ENCODE results near the gene HOXA10.

The HOXA10 gene

DNA sequence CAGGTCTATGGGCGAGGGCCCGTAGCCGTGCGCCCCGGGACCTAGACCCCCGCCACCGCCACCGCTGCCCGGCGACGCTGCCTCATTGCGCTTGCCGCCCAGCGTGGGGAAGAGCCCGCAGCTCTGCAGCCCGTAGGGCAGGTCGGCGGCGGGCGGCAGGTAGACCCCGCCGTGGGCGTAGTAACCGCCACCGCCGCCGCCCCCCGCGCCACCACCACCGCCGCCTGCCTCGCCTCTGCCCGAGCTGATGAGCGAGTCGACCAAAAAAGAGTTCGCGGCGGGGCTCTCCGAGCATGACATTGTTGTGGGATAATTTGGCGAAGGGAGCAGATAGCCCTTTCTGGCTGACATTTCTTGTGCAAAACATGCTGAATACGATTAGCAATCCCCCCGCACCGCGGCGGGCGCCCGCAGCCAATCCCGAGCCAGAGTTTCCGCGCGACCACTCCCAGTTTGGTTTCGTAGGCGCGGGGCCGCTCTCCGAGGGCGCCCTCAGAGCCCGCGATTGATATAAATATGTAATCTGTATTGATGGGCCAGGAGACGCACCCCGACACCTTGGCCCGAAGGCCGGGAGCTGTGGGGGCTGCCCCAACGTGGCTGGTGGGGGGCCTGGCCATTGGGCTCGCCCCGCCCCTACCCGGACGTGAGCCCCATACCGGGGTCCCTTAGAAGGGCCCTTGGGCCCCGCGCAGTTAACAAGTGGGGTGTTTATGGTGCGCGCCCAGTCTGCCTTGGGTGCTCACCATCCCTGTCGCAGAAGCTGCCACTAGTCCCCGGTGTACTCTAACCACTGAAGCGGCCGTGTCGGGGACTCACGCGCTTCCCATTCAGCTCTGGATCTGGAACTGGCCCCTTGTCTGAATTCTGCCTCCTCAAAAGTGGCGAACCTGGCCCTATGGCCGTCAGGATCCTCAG, at the start of gene HOXA10:
HOXA10 (minus strand) TSS at position 365 of the 918 bp plus-strand sequence; CDS start at position 351, 14 bp downstream.
- no peak for DNase-seq (ENCODE audit: low read depth in 2 of 2)

DNA sequence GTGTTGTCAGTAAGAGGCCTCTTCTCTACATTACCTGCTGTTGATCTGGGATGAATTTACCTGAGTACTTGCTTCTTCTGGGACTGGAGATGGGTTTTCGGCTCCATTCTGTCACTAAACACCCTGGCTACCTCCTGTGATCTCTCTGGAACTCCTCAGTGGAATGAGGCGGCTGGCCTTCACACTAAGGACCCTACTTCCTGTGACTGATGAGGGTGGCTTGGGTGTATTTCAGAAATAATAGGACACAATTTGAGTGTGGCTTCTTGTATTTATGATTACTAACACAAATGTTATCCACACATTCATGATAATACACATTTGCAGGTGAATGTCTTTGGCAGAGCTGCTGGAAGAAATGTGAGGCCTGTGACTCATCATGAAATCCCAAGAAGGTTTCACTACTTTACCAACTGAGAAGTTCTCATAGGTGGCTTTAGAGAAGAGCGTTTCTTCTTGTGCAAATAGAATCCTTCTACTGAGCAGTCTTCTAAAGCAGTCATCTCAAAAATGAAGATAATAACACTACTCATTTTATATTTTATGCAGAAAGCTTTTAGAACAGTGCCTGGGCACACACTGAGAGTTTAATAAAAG, 47.2 kb upstream of the HOXA10 start:
- no peak for DNase-seq (ENCODE audit: low read depth in 2 of 2)

DNA sequence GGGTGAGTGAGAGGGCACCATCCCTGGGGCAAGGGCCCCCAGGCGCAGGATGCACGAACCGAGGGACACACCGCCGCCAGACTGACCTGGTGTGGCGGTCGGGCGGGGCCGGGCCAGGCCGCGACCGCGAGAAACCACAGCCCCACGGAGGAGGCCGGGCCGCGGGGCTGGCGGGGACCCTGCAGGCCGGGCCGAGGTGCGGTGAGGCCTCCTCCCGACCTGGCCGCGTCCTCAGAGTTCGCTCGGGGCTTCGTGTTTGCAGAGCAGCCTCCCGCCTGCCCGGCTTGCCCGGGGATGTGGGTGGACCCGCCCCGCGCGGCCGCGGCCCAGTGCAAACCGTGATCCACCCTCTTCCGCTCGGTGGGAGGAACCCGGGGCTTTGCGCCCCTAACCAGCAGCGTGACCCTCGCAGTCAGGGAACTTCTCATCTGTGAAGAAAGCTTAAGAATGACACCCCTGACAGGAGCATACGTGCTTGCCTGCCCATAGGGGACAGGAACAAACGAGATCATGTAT, 46.4 kb upstream of the HOXA10 start:
- DNase-seq (ENCODE audit: low read depth in 2 of 2), result no peak

DNA sequence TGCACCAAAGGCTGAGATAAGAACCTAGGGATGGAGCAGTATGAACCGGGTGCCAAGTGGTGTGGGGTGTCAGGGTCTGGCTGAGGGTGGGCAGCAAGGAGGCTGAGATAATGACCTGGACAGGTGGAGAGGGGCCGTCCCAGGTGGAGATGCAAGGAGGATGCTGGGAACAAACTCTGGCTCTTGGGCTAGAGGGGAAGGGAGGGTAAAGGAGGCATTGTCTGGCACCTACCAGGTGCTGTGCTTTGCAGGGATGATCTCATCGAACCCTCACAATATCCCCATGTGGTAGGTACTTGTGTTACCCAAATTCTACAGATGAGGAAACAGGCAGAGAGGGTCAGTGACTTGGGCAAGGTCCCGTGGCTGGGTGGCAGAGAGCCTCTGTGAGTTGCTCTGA, 45.7 kb upstream of the HOXA10 start:
- DNase-seq (ENCODE audit: low read depth in 2 of 2), result no peak

DNA sequence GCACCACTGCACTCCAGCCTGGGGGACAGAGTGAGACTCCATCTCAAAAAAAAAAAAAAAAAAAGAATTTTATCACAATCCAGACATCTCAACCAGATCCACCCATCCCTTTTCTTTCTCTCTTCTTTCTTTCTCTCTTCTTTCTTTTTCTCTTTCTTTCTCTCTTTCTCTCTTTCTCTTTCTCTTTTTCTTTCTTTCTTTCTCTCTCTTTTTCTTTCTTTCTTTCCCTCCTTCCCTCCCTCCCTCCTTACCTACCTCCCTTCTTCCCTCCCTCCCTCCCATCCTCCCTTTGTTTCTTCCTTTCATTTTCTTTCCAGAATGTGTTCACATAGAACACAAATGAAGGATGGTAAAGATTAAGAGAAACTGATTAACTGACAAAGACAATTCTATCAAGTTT, 43.8 kb upstream of the HOXA10 start:
- DNase-seq (ENCODE audit: low read depth in 2 of 2), result no peak

DNA sequence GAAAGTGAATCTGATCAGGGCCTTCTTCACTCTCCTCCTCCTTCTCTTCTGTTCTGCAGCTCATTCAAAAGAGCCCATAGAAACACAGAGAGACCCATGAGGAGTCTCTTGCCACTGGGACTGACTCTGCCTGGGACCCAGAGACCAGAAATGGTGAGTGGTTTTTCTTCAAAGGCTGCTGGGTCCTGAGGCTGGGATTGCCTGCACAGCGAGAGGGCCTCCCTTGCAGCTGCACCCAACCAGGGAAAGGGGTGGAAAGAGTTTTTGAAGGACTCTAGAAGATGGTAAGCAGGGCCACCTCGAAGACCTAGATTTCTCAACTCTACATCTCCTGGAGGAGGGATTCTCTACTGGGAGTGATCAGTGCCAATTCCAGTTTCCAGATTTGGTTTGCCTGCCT, 41.2 kb upstream of the HOXA10 start:
- no peak for DNase-seq (ENCODE audit: low read depth in 2 of 2)

DNA sequence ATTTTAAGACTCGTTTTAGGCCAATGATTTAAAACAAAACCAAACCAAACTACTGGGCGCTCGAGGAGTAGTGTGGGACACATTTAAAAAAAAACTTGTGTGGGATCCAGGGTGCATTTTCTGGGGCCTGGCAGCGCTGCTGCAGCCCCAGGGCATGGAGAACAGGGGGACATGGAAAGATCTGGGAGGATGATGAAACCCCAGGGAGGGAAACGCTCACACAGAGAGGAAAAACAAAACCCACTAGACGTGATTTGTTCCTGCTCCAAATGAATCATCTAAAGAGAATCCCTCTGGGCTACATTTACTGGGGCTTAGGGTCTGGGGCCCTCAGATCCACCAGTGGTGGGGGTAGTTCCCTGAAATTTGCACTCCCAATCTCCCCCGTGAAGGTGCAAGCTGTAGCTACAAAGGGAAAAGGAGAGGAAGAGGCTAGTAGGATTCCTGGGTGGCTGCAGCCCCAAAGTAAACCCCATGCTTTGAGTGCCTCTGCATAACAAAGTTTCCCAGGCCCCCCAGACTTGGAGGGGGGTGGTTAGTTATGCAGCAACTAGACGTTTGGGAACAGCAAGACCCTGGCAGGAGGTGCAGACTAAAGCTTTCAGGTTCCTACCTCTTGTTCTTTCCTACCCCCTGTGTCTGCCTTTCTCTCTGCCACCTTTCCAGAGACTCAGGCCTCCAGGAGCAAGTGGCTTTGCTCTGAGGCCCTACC, 40.3 kb upstream of the HOXA10 start:
- no peak for DNase-seq (ENCODE audit: low read depth in 2 of 2)

DNA sequence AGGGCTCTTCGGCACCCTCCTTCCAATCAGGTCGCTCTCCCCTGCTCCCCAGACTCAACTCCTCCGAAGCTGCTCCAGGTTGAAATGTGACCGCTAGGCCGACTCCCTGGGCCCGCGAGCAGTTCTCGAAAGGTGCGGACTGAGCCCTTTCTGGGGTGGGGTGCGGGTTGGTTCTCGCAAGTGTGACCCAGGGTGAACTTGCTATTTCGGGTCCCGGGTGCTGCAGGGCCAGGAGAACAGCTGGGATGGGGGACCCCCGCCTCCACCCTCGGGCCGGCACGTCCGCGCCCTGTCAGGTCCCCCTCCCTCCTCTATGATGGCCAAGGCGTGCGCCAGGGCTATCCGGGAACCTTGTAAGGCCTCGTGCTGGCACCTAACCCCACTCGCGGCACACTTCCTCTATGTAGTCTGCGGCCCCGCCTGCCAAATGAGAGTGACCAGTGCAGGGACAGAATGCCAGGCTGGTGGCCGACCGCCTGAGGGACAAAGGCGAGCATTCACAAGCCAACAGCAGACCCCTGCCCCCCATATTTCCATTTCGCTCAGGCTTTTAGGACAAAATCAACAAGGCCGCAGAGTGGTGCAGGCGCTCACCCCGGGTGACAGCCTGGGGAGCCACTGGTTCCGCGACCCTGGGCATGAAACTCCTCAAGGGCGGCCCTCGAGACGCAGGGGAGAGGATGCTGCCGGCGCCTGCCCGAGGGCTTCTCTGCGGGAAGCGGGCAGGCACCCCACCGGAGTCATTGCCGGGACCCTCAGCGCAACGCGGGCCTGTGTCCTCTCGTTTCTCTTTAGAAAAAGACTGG, 39.5 kb upstream of the HOXA10 start:
- DNase-seq (ENCODE audit: low read depth in 2 of 2), result no peak

DNA sequence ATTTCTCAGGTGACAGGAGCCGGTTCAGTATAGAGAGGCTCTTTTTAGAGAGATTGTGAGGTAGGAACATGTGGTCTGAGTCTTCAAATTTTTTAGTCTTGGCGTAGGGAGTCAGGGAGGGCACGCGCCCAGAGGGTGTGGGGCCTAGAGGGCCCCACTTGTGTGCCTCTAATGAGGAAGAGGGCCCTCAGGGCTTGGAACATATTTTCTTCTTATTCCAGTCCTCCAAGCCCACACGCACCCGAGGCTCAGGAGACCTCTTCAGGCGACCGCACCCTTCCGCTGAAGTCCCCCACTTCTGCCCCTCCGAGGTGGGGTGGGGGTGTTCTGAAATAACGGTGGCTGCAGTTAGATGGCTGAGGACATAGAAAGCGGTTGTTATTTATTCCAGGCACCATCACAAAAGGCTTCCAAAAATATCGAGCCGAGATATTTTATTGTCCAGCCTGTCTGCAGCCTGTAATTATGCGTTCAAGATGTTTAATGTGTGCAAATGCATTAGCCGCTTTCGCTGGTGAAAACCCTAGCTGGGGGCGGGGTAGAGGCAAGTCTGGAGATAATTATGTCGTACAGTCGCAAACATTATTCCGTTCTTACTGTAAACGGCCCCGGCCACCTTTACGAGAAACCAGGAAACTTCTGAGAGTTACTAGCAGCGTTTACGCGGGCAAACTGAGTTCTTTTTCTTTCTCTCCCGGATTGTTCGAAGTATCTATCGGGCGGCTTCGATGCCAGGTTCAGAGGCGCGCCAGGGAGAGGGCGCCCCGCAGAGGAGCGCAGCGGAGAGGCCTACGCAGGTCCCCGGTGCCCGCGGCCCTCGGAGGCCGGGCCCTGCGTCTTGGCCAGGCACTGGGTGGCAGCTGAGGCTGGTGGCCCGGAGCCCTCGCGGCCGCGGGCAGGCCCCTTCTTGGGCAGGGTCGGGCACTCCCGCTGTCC, 38.6 kb upstream of the HOXA10 start:
- DNase-seq (ENCODE audit: low read depth in 2 of 2), result no peak

DNA sequence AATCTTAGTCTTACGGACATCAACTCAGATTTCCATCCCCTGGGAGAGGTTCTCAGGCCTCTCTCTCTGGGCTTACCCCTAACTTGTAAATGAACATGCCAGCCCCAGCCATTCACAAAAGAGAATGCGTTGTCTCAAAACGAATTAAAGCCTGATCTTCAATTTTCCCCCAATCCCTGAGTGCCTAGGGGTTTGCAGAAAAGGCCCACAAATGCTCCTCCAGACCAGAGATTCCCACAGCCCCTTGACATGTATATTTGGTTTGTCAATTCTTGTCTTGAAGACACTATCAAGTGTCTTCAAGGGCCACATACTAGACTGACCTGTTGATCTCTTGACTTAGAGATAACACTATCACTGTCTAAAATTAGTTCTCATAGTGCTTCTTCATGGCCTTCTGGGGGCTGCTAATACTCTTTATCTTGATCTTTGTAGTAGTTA, 37.7 kb upstream of the HOXA10 start:
- no peak for DNase-seq (ENCODE audit: low read depth in 2 of 2)

DNA sequence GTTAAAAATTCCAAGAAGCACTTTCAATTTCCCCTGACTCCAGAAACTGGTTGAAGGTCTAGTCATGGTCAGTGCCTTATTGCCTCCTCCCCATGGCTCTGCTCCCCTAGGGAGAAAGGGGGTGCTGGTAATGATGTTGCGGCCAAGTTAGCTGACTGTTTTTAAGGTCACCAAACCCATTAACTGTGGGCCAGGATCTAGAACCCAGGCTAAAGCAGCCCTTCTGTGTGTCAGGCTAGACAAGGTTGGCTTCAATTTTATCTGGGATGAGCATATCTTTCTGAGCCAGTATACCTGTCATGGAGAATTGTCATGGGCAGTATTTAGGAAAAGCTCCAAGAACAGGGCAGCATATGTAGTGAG, 36.9 kb upstream of the HOXA10 start:
- no peak for DNase-seq (ENCODE audit: low read depth in 2 of 2)

DNA sequence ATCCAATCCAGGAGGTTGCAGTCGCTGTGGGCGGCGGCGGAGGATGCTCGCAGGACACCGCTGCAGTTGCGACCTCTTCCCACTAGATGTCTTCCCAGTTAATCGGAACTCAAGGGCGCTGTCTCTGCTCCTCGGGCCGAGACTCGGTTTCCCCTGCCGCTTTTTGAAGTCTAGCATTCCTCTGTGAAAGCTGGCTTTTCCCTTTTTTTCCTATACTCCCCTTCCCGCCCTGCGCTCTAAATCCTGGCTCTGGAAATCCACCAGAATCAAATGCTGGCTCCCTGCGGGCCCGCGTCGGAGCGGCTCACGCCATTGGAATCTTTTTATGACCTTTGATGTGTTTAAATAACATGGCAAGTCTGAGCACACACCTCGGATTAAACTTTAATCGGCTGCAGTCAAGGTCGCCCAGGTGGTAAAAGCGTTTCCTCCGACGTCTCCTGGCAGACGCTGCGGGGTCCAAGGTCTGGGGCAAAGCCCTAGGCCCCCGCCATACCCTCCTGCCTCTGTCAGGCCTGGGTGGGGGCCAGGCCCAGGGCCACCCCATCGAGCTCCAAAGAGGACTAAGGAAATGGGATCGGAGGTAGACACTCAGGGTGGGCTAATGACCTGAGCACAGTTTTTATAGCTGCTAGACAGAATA, 36.4 kb upstream of the HOXA10 start:
- peak in 1 of 2 donors; percentile 44 for DNase-seq (ENCODE audit: low read depth in 2 of 2)

DNA sequence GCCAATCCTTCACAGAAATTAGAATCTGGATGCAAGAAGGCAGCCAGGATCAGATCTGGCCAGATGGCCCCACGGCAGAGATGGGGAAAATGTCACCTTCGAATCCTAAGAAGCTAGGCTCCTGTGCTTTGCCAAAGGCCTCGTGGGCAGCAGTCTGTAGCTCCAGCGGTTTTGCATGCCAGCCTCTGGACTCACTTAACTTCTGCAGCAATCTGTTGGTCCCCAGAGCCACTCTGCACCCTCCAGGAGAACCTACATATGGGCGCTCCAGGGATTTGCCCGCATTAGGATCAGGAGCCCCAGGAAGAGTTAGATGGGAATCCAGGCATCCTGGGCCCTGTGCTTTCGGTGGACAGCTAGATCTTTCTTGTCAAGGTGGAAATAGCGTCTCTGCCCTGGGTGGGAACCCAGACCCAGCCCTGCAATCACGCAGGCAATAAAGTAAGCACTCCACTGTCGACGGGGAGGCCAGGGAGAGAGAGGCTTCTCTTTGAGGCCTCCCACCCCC, 35.9 kb upstream of the HOXA10 start:
- DNase-seq (ENCODE audit: low read depth in 2 of 2), result no peak

DNA sequence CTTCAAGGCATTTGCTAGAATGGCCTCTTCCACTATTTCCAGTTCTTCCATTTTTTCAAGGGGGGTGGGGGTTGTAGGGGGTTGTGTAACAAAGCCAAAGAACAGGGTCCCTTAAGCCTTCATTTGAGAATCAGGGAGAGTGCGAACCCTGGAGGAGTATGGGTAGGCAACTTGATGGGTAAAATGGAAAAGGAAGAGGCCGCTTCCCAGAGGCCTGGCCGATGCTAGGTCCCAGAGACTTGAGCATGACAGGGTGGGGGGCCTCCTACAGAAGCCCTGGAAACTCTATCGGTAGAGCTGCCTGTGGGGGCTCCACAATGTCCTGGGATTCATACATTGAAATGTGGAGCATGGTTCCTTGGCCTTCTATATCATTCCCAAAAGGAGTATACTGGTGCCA, 34.9 kb upstream of the HOXA10 start:
- DNase-seq (ENCODE audit: low read depth in 2 of 2), result no peak

DNA sequence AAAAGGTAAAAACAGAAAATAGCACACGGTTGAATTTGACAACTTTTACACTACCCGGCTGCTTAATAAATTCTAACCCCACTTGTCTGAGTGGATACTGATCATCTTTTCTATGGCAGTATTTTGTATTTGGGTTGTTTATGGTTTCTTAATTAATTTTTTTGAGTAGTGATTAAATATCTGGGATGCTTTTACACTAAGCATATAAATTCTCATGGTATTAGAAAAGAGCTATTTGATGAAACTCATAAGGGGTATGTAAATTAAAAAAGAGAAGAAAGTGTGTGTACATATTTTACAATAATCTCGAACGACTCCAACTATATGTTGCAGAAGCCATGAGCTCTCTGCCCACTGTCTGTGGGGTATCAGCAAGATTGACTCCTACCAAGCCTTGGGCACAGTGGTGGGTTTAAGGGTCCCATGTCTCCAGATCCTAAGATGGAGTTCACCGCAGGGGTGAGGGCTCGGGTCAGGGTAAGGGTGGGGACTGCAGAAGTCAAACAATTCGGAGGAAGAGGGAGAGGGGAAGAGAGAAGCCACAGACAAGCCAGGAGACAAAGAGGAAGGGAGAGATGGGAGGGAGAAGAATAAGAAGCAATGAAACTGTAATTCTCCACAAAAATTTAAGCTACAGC, 33.3 kb upstream of the HOXA10 start:
- no peak for DNase-seq (ENCODE audit: low read depth in 2 of 2)

DNA sequence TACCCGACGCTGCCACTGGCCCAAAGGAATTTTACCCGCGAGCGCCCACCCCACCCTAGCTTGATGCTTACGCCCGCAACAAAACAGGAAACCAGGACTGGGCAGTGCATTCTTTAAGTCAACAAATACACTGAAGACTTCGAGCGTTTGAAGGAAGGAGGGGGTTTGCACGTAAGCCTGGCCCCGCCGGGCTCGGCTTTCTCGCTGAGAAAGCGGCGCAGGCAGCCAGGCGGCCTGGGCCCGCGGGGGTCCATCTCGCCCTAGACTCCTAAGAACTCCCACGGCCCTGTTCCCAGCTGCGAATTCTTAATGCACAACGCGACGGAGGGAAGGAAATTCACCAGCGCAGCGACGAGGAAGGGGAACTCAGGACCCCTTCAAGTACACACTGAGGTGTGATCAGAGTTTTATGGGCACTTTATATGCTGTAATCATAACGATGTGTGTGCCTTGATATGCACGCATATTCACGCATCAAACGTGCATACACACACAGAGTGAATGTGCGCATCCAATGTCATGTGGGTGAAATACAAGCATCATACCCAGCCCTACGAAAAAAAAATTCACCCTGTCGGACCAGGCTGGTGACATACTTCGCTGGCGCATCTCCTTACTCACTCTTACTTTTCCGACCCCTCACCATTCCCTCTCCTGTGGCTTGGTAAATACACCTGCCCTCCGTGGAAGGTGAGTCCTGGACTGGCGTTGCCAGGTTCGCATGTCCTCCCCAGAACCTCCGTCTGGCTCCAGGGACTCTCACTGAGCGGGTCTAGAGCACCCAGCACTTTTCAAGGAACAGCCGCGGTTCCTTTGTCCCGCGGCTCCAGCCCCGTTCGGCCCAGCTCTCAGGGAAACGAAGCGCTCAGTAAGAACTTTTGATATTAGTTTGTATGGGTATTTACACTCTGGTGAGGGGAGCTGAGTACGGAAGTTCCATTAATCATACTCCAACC, 31.5 kb upstream of the HOXA10 start:
- no peak for DNase-seq (ENCODE audit: low read depth in 2 of 2)

DNA sequence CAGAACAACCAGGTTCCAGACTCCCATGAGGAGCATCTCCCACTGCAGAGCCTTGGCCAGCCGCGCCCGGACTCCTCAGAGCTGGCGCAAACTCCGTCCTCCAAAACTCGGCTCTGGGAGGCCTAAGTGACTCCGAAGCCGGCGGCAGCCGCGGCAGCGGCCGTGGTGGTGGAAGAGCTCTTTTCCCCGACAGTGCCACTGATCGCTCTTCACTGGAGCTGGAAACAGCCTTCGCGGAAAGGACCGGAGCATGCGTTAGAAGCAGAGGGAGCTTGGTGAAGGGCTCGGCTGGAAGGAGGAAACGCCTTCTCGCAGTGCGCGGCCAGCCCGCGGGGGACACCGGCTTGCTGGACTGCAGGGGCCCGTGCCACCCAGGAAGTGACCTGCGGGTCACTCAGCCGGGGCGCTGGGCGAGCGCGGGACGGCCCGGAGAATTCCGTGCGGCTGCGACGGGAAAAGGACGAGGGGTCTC, 30.8 kb upstream of the HOXA10 start:
- DNase-seq (ENCODE audit: low read depth in 2 of 2), result no peak

All from stimulated activated CD4-positive, alpha-beta T cell treated with anti-CD3 and anti-CD28 coated beads, Interleukin-15, amount 100 ng/mL, for 48 hours (primary cell).